Mucosa of stomach (tissue), 1 donor: ENCODE data around the gene MLEC.

Experiments used
- H3K27me3 ChIP-seq: one replicate; pipeline ENCODE4 v1.7.0; 2013; ENCODE audit warnings: mild to moderate bottlenecking, low read length; ENCODE audit not compliant: control insufficient read depth, insufficient read depth
- H3K36me3 ChIP-seq: one replicate; pipeline ENCODE4 v1.7.0; 2013; ENCODE audit warnings: low read length; ENCODE audit not compliant: control insufficient read depth, insufficient read depth
- H3K4me1 ChIP-seq: one replicate; pipeline ENCODE4 v1.7.0; 2013; ENCODE audit warnings: mild to moderate bottlenecking, low read length; ENCODE audit not compliant: control insufficient read depth, insufficient read depth
- H3K4me3 ChIP-seq: one replicate; pipeline ENCODE4 v1.7.0; 2013; ENCODE audit warnings: low read length
- H3K9ac ChIP-seq: one replicate; pipeline ENCODE4 v1.7.0; 2013; ENCODE audit warnings: mild to moderate bottlenecking, low read length, moderate library complexity
- H3K9me3 ChIP-seq: one replicate; pipeline ENCODE4 v1.7.0; 2013; ENCODE audit warnings: mild to moderate bottlenecking, low read length, moderate library complexity; ENCODE audit not compliant: control insufficient read depth
- donor health status: Pancreatic carcinoma.

MLEC gene

GRCh38 chr12:120651821-120652220, 35.1 kb upstream of the MLEC start:
- H3K4me1 ChIP-seq, result peaks cover 8% of the 10 kb centered on the region
- no peaks in the 10 kb centered on the region for H3K9me3 ChIP-seq
- no peak overlapping the region for H3K9ac ChIP-seq
- no peaks in the 10 kb centered on the region for H3K36me3 ChIP-seq
- H3K27me3 ChIP-seq, result peaks cover 24% of the 10 kb centered on the region
- no peak overlapping the region for H3K4me3 ChIP-seq

DNA sequence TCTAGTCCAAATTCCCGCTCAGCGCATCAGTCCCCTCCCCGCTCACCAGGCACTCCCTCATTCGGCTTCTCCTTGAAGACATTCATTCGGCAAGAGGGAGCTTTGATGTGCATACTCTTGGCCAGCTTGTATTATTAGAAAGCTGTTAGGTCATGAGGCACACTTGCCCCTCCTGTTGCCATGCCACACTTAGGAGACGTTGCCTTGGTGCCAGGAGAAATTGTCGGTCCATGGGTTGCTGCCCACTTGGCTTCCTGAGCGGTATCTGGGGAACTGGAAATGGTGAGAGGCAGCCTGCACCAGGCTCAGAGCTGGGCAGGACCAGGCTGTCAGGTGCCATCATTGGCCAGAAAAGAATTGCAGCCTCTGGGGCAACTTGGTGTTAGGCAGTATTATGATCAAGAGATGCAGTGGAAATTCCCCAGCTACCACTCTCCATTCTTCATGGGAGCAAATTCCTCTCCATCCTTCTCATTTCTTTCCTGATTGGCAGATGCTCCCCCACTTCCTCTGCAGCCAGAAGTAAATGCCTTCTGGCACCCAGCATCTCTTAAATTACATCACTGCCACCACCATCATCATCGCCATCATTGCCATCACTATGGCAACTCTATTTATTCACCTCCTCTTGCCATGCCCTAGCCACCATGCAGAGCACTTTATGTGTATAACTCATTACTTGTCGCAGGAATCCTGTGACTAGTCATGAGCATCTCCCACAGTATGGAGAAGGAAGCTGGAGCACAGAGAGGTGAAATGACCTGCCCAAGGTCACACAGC, 34.1 kb upstream of the MLEC start:
- no peaks in the 10 kb centered on the region for H3K9me3 ChIP-seq
- H3K4me1 ChIP-seq, result peaks cover 8% of the 10 kb centered on the region
- H3K4me3 ChIP-seq, result no peak overlapping the region
- peaks cover 24% of the 10 kb centered on the region for H3K27me3 ChIP-seq
- no peaks in the 10 kb centered on the region for H3K36me3 ChIP-seq
- no peak overlapping the region for H3K9ac ChIP-seq

DNA sequence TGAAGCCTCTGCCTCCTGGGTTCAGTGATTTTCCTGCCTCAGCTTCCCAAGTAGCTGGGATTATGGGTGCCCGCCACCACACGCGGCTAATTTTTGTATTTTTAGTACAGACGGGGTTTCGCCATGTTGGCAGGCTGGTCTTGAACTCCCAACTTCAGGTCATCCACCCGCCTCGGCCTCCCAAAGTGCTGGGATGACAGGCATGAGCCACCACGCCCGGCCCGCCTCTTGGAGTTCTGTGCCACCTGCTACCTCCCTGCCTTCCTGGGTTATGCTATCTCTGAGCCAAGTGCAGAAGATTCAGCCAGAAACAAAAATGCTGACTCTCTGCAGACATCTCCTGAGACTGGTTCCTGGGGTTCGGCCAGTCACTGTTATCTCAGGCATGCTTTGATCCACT, 33.3 kb upstream of the MLEC start:
- no peaks in the 10 kb centered on the region for H3K9me3 ChIP-seq
- H3K36me3 ChIP-seq, result no peaks in the 10 kb centered on the region
- H3K4me3 ChIP-seq, result no peak overlapping the region
- H3K9ac ChIP-seq, result no peak overlapping the region
- H3K4me1 ChIP-seq, result peaks cover 8% of the 10 kb centered on the region
- peaks cover 24% of the 10 kb centered on the region for H3K27me3 ChIP-seq

DNA sequence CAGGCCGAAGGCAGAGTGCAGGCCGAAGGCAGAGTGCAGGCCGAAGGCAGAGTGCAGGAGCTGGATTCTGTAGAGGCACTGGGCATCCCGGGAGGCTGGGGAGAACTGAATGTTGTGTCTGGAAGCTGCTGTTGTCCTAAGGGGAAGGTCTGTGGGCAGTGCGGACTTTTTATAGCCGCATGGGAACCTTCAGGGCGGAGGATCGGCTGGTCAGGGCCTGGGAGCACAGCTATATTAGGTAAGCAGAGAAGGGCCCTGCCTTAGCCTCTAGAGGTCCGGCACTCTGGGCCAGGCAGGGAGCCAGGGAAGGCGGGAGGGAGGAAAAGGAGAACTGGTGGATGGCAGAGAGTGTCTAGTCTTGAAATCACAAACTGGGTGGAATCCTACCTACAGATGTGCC, 32.3 kb upstream of the MLEC start:
- no peaks in the 10 kb centered on the region for H3K9me3 ChIP-seq
- no peaks in the 10 kb centered on the region for H3K36me3 ChIP-seq
- H3K9ac ChIP-seq, result no peak overlapping the region
- peaks cover under 1% of the 10 kb centered on the region for H3K4me1 ChIP-seq
- H3K27me3 ChIP-seq, result peaks cover 19% of the 10 kb centered on the region
- no peak overlapping the region for H3K4me3 ChIP-seq

DNA sequence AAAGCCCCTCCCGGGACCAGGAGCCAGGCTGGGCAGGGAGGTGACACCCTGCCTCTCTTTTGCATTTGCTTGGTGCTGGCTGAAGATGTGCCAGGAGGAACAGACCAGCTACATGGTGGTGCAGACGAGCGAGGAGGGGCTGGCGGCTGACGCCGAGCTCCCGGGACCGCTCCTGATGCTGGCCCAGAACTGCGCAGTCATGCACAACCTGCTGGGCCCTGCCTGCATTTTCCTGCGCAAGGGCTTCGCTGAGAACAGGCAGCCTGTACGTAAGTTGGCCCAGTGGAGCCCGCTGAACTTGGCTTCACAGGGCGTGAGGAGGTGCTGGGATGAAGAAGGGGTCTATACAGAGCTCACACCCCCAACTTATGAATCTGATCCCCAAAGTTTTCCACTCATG, 30.9 kb upstream of the MLEC start:
- H3K4me1 ChIP-seq, result no peaks in the 10 kb centered on the region

DNA sequence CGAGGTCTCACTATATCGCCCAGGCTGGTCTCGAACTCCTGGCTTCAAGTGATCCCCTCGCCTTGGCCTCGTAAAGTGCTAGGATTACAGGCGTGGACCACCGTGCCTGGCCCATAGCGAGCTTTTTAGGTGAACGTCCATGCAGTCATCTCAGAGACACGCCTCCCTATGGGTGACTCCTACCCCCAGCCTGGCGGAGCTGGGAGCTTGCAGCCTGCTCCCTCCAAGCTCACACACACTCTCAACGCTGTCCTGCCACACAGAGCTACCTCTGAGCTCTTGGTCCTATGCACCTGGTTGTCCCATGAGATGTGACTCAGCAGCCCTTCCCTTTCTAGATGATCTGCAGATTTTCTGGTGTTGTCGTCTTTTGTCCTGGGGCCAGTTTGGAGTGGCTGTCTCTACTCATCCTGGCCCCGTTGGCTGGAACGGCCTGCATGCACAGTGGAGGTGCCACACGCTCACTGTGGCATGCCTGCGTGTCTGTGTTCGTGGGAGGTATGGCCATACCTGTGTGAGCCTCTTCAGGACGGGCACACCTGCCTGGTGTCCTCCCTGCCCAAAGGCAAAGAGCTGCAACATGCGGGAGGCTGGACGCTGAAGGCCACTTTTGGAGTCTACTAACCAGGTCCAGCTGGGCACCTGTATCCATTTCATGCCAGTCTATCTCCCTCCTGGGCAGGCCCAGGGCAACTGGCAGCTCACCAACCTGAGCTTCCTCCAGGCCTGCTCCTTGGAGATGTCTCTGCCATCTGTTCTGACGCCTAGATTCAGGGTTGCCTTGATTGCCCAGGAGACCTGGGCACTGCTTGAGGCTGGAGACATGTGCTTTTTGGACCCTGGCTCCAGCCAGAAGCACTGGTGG, 28.4 kb upstream of the MLEC start:
- H3K36me3 ChIP-seq, result no peaks in the 10 kb centered on the region
- no peaks in the 10 kb centered on the region for H3K4me1 ChIP-seq
- no peaks in the 10 kb centered on the region for H3K9me3 ChIP-seq
- H3K27me3 ChIP-seq, result peaks cover under 1% of the 10 kb centered on the region
- no peak overlapping the region for H3K4me3 ChIP-seq
- no peak overlapping the region for H3K9ac ChIP-seq

More for the DNA sequence above, 30.9 kb upstream of the MLEC start:
- H3K9me3 ChIP-seq, result no peaks in the 10 kb centered on the region
- H3K9ac ChIP-seq, result no peak overlapping the region
- H3K27me3 ChIP-seq, result peaks cover 10% of the 10 kb centered on the region
- no peaks in the 10 kb centered on the region for H3K36me3 ChIP-seq
- no peak overlapping the region for H3K4me3 ChIP-seq

GRCh38 chr12:120659151-120659525, 27.8 kb upstream of the MLEC start:
- H3K27me3 ChIP-seq, result no peaks in the 10 kb centered on the region
- H3K36me3 ChIP-seq, result no peaks in the 10 kb centered on the region
- H3K9ac ChIP-seq, result no peak overlapping the region
- no peak overlapping the region for H3K4me3 ChIP-seq
- no peaks in the 10 kb centered on the region for H3K9me3 ChIP-seq
- no peaks in the 10 kb centered on the region for H3K4me1 ChIP-seq

DNA sequence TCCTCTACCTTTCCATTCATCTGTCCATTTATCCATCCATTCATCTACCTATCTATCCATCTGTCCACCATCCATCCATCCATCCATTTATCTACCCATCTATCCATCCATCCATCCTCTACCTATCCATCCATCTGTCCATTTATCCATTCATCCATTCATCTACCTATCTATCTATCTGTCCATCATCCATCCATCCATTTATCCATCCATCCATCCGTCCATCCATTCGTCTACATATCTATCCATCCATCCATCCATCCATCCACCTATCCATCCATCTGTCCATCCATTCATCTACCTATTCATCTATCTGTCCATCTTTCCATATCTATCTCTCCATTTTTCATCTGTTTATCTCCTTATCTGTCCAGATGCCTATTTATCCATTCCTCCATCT, 25.5 kb upstream of the MLEC start:
- H3K36me3 ChIP-seq, result no peaks in the 10 kb centered on the region
- H3K4me3 ChIP-seq, result no peak overlapping the region
- H3K9me3 ChIP-seq, result no peaks in the 10 kb centered on the region
- no peak overlapping the region for H3K9ac ChIP-seq
- no peaks in the 10 kb centered on the region for H3K4me1 ChIP-seq
- H3K27me3 ChIP-seq, result no peaks in the 10 kb centered on the region

- Histone ChIP-seq H3K4me3 (no peak overlapping the region), H3K9ac (no peak overlapping the region), H3K4me1 (no peaks in the 10 kb centered on the region), H3K27me3 (no peaks in the 10 kb centered on the region), H3K36me3 (no peaks in the 10 kb centered on the region), H3K9me3 (no peaks in the 10 kb centered on the region)
Measured at GRCh38 chr12:120662879-120663278, 24.1 kb upstream of the MLEC start.

- Histone ChIP-seq H3K27me3 (no peaks in the 10 kb centered on the region), H3K4me1 (peaks cover under 1% of the 10 kb centered on the region), H3K9ac (no peak overlapping the region)
Measured at GRCh38 chr12:120663741-120664140, 23.2 kb upstream of the MLEC start.

DNA sequence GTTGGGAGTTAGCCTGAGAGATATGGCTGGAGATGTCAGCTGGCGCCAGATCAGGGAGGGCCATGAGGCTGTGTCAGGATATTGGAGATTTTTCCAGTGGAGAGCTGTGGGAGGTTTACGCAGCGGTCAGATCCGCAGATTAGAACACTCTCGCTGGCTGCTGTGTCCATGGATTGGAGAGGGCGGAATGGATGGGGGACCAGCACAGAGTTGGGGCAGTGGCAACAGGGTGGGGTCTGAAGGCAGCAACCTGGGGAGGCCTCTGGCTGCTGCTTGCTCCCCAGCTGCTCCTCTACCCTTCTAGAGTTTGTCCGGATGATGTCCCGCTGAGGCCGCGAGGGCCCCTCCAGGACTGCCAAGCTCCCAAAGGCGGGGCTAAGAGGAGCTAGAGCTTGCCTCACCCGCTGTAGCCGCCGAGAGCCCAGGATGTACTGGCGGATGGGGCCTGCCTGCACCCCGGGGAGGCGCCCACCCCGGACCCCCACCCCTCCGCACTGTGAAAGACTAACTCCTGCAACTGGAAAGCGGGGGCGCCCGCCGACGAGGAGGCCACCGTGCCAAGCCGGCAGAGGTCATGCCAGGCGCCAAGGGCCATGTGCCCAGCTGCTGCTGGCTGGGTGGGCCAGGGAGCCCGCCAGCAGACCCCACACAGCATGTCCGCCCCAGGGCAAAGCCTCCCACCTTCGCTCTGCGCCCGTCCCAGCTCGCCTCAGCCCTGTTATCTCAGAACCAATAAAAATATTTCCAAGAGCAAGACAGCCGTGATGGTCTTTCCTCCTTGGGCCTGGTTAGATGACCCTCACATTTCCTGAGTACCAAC, 20.2 kb upstream of the MLEC start:
- Histone ChIP-seq H3K9ac (no peak overlapping the region), H3K36me3 (no peaks in the 10 kb centered on the region), H3K4me1 (peaks cover 8% of the 10 kb centered on the region), H3K4me3 (no peak overlapping the region), H3K27me3 (no peaks in the 10 kb centered on the region), H3K9me3 (no peaks in the 10 kb centered on the region)

More at GRCh38 chr12:120663741-120664140, 23.2 kb upstream of the MLEC start:
- Histone ChIP-seq H3K9me3 (no peaks in the 10 kb centered on the region), H3K36me3 (no peaks in the 10 kb centered on the region), H3K4me3 (no peak overlapping the region)
